GM12874 (cell line): ENCODE data around the gene TRIP12.

Experiments used
- CTCF ChIP-seq: IDR thresholded peaks from 2 replicates; pipeline ENCODE4 v1.5.1; 2011; ENCODE audit warnings: low read depth, mild to moderate bottlenecking, control low read depth, low read length, moderate library complexity; ENCODE audit not compliant: insufficient read depth

The TRIP12 gene

GRCh38 chr2:229880892-229881586, 40.8 kb downstream of the TRIP12 start:
- no peak for TF ChIP-seq CTCF

- no peak for TF ChIP-seq CTCF
Measured at GRCh38 chr2:229879191-229879950, 42.4 kb downstream of the TRIP12 start.

GRCh38 chr2:229875549-229875948, 46.3 kb downstream of the TRIP12 start:
- TF ChIP-seq CTCF: no peak

- TF ChIP-seq CTCF: no peak
Measured at GRCh38 chr2:229874647-229875046, 47.2 kb downstream of the TRIP12 start.

- TF ChIP-seq CTCF: no peak
Measured at GRCh38 chr2:229873123-229873581, 48.7 kb downstream of the TRIP12 start.

- TF ChIP-seq CTCF: no peak
Measured at GRCh38 chr2:229870903-229871656, 50.7 kb downstream of the TRIP12 start.

GRCh38 chr2:229869226-229869625, 52.6 kb downstream of the TRIP12 start:
- TF ChIP-seq CTCF: no peak
